ENCODE data around the gene TMPRSS11F. TPM values are rescaled to one million over a fixed set of nuclear protein-coding genes. Genes with fewer than 3 reads are reported as not detected.

Gene TMPRSS11F
- total RNA-seq, 1 experiment from 2014 or later: not detected

DNA sequence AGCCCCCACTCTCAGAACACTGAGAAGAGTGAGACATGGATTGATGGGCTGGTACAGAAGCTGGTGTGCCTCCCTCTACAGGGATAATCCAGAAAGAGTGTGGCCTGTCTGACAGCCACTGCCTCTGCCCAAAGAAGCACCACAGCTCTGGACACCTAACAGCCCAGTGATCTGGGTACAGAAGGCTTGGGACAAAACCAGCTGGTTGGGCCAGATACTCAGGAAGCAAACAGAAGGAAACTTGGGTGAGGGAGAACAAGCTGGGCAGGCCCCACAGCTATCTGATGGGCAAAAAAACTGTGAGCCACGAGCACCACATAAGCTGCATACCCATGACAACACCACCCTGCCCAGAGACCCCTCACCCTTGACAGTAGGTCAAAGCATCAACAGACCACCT, 46.9 kb downstream of the TMPRSS11F start:
- Histone ChIP-seq H2AFZ (ENCODE audit: low read depth, low read length, poor library complexity, severe bottlenecking) (no peak overlapping the region), H4K20me1 (ENCODE audit: insufficient read depth) (no peaks in the 10 kb centered on the region), H3K9me2 (ENCODE audit: insufficient read depth) (no peaks in the 10 kb centered on the region), H3K4me1 (ENCODE audit: control insufficient read depth in 1 of 2, insufficient read depth in 2 of 2, low read length in 2 of 2) (no peaks in the 10 kb centered on the region), H3K79me2 (ENCODE audit: insufficient read depth, low read length) (no peaks in the 10 kb centered on the region), H3K27me3 (ENCODE audit: insufficient read depth, low read length) (no peaks in the 10 kb centered on the region), H3K9ac (ENCODE audit: low read length) (no peak overlapping the region), H3K4me3 (replicated peaks in 1 of 2; ENCODE audit: low read depth in 1 of 2, low read length in 2 of 2) (no peak overlapping the region), H3K36me3 (ENCODE audit: control insufficient read depth in 1 of 2, insufficient read depth in 2 of 2, low read length in 2 of 2) (no peaks in the 10 kb centered on the region), H3K4me2 (ENCODE audit: low read length) (no peak overlapping the region), H3K27ac (ENCODE audit: low read depth, low read length) (no peak overlapping the region), H3K9me3 (ENCODE audit: control insufficient read depth in 1 of 2, insufficient read depth in 1 of 2, low read depth in 1 of 2, low read length in 2 of 2) (no peaks in the 10 kb centered on the region)
- TF ChIP-seq JUND (IDR thresholded peaks at IDR 0.05): no peak
- intact Hi-C loops (cut with micrococcal nuclease): no loop called here
- BruUV-seq (replicated peaks): no TSS peak
- ChIA-PET CTCF (no interaction called here), RAD21 (ENCODE audit: low non-redundant PET in 1 of 2, low total read pairs in 2 of 2, uncharacterized antibody in 2 of 2, unreplicated experiment in 2 of 2) (no interaction called here), POLR2A (no interaction called here)
- DNase-seq (ENCODE audit: low read depth, low spot score) (no peak), ATAC-seq (no peak)

DNA sequence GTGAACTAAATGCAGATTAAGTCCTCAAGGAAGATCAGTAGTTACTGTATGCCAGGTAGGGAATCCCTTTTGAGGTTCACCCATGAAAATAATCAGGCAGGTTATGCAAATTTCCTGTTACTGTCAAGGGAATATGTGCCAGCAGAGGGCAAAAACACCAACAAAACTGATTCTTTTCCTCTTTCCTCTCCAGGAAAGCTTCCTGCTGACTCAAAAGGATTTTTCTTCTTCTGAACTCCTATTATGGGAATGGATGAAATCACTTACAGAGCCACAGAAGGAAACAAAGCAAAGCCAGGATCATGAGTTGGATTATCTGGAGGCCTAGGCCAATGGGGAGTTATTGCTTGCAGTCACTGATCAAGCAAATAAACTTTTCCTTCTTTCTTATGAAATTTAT, 49.7 kb downstream of the TMPRSS11F start:
- H4K20me1 ChIP-seq (ENCODE audit: insufficient read depth): no peaks in the 10 kb centered on the region
- intact Hi-C loops (cut with micrococcal nuclease): no loop called here
- H3K79me2 ChIP-seq (ENCODE audit: insufficient read depth, low read length): no peaks in the 10 kb centered on the region

More for the DNA sequence above, 49.7 kb downstream of the TMPRSS11F start:
- DNase-seq (ENCODE audit: low read depth, low spot score) (no peak), ATAC-seq (no peak)
- no peaks in the 10 kb centered on the region for H3K27me3 ChIP-seq (ENCODE audit: insufficient read depth, low read length)
- BruUV-seq (replicated peaks): no TSS peak
- ChIA-PET CTCF (interaction anchor here (1.2 kb wide), 1 partner anchor 11 kb away, joined by 3 read pairs; no protein-coding TSS in a partner anchor), RAD21 (ENCODE audit: low non-redundant PET in 1 of 2, low total read pairs in 2 of 2, uncharacterized antibody in 2 of 2, unreplicated experiment in 2 of 2) (no interaction called here), POLR2A (no interaction called here)
- H3K4me1 ChIP-seq (ENCODE audit: control insufficient read depth in 1 of 2, insufficient read depth in 2 of 2, low read length in 2 of 2): no peaks in the 10 kb centered on the region
- no peaks in the 10 kb centered on the region for H3K9me3 ChIP-seq (ENCODE audit: control insufficient read depth in 1 of 2, insufficient read depth in 1 of 2, low read depth in 1 of 2, low read length in 2 of 2)
- H3K9ac ChIP-seq (ENCODE audit: low read length): no peak overlapping the region
- no peak overlapping the region for H3K4me3 ChIP-seq (replicated peaks in 1 of 2; ENCODE audit: low read depth in 1 of 2, low read length in 2 of 2)
- H3K4me2 ChIP-seq (ENCODE audit: low read length): no peak overlapping the region
- H3K36me3 ChIP-seq (ENCODE audit: control insufficient read depth in 1 of 2, insufficient read depth in 2 of 2, low read length in 2 of 2): no peaks in the 10 kb centered on the region
- H3K27ac ChIP-seq (ENCODE audit: low read depth, low read length): no peak overlapping the region
- H3K9me2 ChIP-seq (ENCODE audit: insufficient read depth): no peaks in the 10 kb centered on the region
- TF ChIP-seq RAD21 (IDR thresholded peaks at IDR 0.05; ENCODE audit: low read depth) (peak; percentile 14; the same call in 1 of the 2 replicates), SRF (IDR thresholded peaks at IDR 0.05; ENCODE audit: low read depth) (no peak), CTCF (IDR thresholded peaks at IDR 0.05 in 2 of 3, conservative IDR thresholded peaks at IDR 0.05 in 1 of 3; ENCODE audit: borderline replicate concordance in 1 of 3, insufficient read depth in 1 of 3, low read depth in 2 of 3, low read length in 2 of 3) (0 out of 6 replicates have a peak, but pooled peaks of 1 of the 3 experiments have one; percentile 12)
- H2AFZ ChIP-seq (ENCODE audit: low read depth, low read length, poor library complexity, severe bottlenecking): no peak overlapping the region

Data from HCT116 (cell line).